Measurements from ENCODE around the gene RAB23.

GRCh38 chr6:57256541-57256940, 34.4 kb upstream of the RAB23 start:
- TF ChIP-seq EZH2phosphoT487 (conservative IDR thresholded peaks at IDR 0.05; ENCODE audit: low read length) (no peak), CTCF (IDR thresholded peaks at IDR 0.05; ENCODE audit: insufficient read depth, low read length, poor library complexity, severe bottlenecking) (no peak)
